ENCODE data around the gene PPFIA1.

GRCh38 chr11:70230151-70230839 lies 40.2 kb upstream of the PPFIA1 start:
- no peak for TF ChIP-seq POLR2A (IDR thresholded peaks at IDR 0.05; ENCODE audit: low read depth)
- TF ChIP-seq CTCF (IDR thresholded peaks at IDR 0.05), result no peak
- no peak for TF ChIP-seq EP300 (IDR thresholded peaks at IDR 0.05)
- no peak for TF ChIP-seq POLR2AphosphoS5 (IDR thresholded peaks at IDR 0.05)
